K562 treated with DMSO at 1 percent for 12 hours (cell line): ENCODE results near the gene STPG2. TPM values are rescaled to one million over a fixed set of nuclear protein-coding genes. Genes with fewer than 3 reads are reported as not detected.

Source experiments
- total RNA-seq: library from RNA; unstranded; fragments of 300-600 nt; gene quantifications from 2 replicates; pipeline ENCODE4 v1.2.3, GENCODE V29; 2022; ENCODE audit not compliant: insufficient read depth

Gene STPG2
- not detected in 2 replicates for total RNA-seq

GRCh38 chr4:98143001-98143899, at the start of gene STPG2:
STPG2 (minus strand) TSS chr4:98143476.

Other genes starting within 250 kb of the STPG2 start
- gene RAP1GDS1, start 117.9 kb upstream of the STPG2 start, total RNA-seq: 11.5 and 24.9 TPM in 2 replicates